Gastrocnemius medialis (tissue), 4 donors: Measurements from ENCODE around the gene KIF26B. TPM values are rescaled to one million over a fixed set of nuclear protein-coding genes. Genes with fewer than 3 reads are reported as not detected.

Experiments used
- ATAC-seq, 2 donors: fragments of 150-250 bp; one replicate each; pipeline ENCODE4 v1.9.1; 2016
- DNase-seq, 2 donors: peaks; one replicate each; pipeline ENCODE4 v3.0.0-alpha.2; 2019
- H3K27ac ChIP-seq, 4 donors: fragments of 200-600 bp; sonication (generic); 1 replicate in 1 of 4; 2 replicates in 3 of 4; pipeline ENCODE4 v1.5.1; 2016 to 2018; ENCODE audit warnings: mild to moderate bottlenecking in 2 of 4, moderate library complexity in 1 of 4
- H3K27me3 ChIP-seq, 3 donors: fragments of 200-600 bp; sonication (generic) in 2 of 3; 1 replicate in 1 of 3; 2 replicates in 2 of 3; pipeline versions ENCODE4 v1.5.1 to v1.6.0; 2016 to 2019; ENCODE audit warnings: mild to moderate bottlenecking in 1 of 3, moderate library complexity in 1 of 3
- H3K36me3 ChIP-seq, 2 donors: fragments of 200-600 bp; sonication (generic) in 1 of 2; one replicate each; pipeline ENCODE4 v1.5.1; 2017 to 2018
- H3K4me1 ChIP-seq, 2 donors: fragments of 200-600 bp; sonication (generic) in 1 of 2; one replicate each; pipeline ENCODE4 v1.5.1; 2016 to 2017; ENCODE audit warnings: mild to moderate bottlenecking in 2 of 2
- H3K4me3 ChIP-seq, 4 donors: fragments of 200-600 bp; sonication (generic) in 3 of 4; 1 replicate in 1 of 4; 2 replicates in 3 of 4; pipeline ENCODE4 v1.5.1; 2016 to 2019; ENCODE audit warnings: mild to moderate bottlenecking in 2 of 4
- H3K9me3 ChIP-seq, 3 donors: fragments of 200-600 bp; sonication (generic) in 2 of 3; 1 replicate in 1 of 3; 2 replicates in 2 of 3; pipeline ENCODE4 v1.5.1; 2016 to 2019
- CTCF ChIP-seq, 5 experiments: fragments of 450-650 bp in 3 of 5; fragments of 200-600 bp in 2 of 5; sonication (generic) in 2 of 5; IDR thresholded peaks in 4 of 5; conservative IDR thresholded peaks in 1 of 5; 1 replicate in 4 of 5; 2 replicates in 1 of 5; pipeline ENCODE4 v1.5.1; 2016 to 2019; ENCODE audit warnings: antibody characterized with exemption in 5 of 5, mild to moderate bottlenecking in 3 of 5, moderate library complexity in 3 of 5
- POLR2A ChIP-seq, 2 donors: fragments of 450-650 bp; IDR thresholded peaks; one replicate each; pipeline ENCODE4 v1.6.1; 2017; ENCODE audit warnings: antibody characterized with exemption in 2 of 2, mild to moderate bottlenecking in 2 of 2, moderate library complexity in 2 of 2
- in situ Hi-C, 4 donors: fragments of 200-750 bp; cut with MboI; loops; one replicate each; pipeline versions ENCODE4 v1.15.0 to v1.8.0; 2017; ENCODE audit warnings: low sequenced_read_pairs in 4 of 4
- intact Hi-C: fragments of 100-400 bp; cut with DNase I; formaldehyde crosslinking; loops from one replicate; pipeline ENCODE4 v1.15.1; 2023; ENCODE audit warnings: low total_unique reads
- total RNA-seq, 4 donors: library from RNA; depleted of rRNA; stranded (reverse); fragments of >200 nt; gene quantifications; one replicate each; pipeline versions ENCODE4 v1.1.0 to v1.2.3, GENCODE V29; 2016

The KIF26B gene
- total RNA-seq, 4 donors from 2014 or later = 0.02 to 0.20 (median 0.10) TPM; not detected in 1

- H3K4me3 ChIP-seq = no peak overlapping the region
- DNase-seq (no peak), ATAC-seq (no peak)
- in situ Hi-C loops = no loop called here
- intact Hi-C loops = no loop called here
- no peaks in the 10 kb centered on the region for H3K9me3 ChIP-seq
- H3K27ac ChIP-seq = no peak overlapping the region
- H3K36me3 ChIP-seq = no peaks in the 10 kb centered on the region
- H3K4me1 ChIP-seq = no peaks in the 10 kb centered on the region
- no peaks in the 10 kb centered on the region for H3K27me3 ChIP-seq
- TF ChIP-seq POLR2A (IDR thresholded peaks at IDR 0.05) (no peak), CTCF (IDR thresholded peaks at IDR 0.05 in 4 of 5, conservative IDR thresholded peaks at IDR 0.05 in 1 of 5) (no peak)
Observed at GRCh38 chr1:245591346-245592188, 436.8 kb downstream of the KIF26B start.

- in situ Hi-C loops = no loop called here
Observed at GRCh38 chr1:245592189-245592460, 437.3 kb downstream of the KIF26B start.

GRCh38 chr1:245598524-245599305, 443.9 kb downstream of the KIF26B start:
- ATAC-seq = no peak
- H3K27ac ChIP-seq = no peak overlapping the region
- intact Hi-C loops = no loop called here

More at GRCh38 chr1:245592189-245592460, 437.3 kb downstream of the KIF26B start:
- no peak overlapping the region for H3K27ac ChIP-seq
- H3K36me3 ChIP-seq = no peaks in the 10 kb centered on the region
- H3K27me3 ChIP-seq = no peaks in the 10 kb centered on the region
- intact Hi-C loops = no loop called here
- TF ChIP-seq CTCF (IDR thresholded peaks at IDR 0.05 in 4 of 5, conservative IDR thresholded peaks at IDR 0.05 in 1 of 5) (no peak), POLR2A (IDR thresholded peaks at IDR 0.05) (no peak)
- ATAC-seq (no peak), DNase-seq (no peak)
- H3K9me3 ChIP-seq = no peaks in the 10 kb centered on the region
- H3K4me1 ChIP-seq = no peaks in the 10 kb centered on the region
- no peak overlapping the region for H3K4me3 ChIP-seq

DNA sequence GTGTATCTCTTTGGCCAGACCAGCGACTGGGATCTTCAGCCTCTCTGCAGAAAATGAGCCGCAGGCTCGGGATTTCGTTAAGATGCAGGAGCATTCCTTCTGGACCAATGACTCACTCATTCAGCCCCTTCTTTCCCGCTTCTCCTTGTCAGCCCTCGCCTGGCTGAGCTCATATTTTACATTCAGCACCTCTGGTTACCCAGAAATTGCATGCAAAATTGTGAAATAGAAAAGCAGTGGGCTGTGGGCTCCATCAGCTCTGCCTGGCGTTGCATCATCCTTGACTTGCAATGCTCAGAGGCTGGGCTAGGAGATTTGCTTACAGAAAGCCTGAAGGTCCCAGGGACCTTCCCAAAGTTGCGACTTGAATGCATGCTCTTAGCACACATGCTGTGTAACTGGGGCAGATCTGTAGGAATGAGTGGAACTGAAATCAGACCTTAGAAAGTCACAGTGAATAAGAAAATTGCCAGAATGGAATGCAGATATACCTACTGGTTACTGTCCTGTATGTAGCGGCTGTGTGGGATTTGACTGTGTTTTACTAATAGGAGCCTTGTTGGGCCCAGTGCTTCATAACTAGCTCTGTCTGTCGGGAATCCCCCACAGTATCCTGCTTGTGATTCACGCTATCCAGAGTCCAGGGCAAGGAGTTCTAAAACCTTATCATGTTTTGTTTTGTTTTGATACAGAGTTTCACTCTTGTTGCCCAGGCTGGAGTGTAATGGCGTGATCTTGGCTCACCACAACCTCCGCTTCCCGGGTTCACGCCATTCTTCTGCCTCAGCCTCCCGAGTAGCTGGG, 444.8 kb downstream of the KIF26B start:
- intact Hi-C loops (no loop called here), in situ Hi-C loops (no loop called here)
- Histone ChIP-seq H3K27ac (no peak overlapping the region), H3K36me3 (no peaks in the 10 kb centered on the region), H3K4me3 (no peak overlapping the region), H3K4me1 (no peaks in the 10 kb centered on the region), H3K27me3 (no peaks in the 10 kb centered on the region), H3K9me3 (no peaks in the 10 kb centered on the region)
- TF ChIP-seq POLR2A (IDR thresholded peaks at IDR 0.05) = no peak
- TF ChIP-seq CTCF (IDR thresholded peaks at IDR 0.05 in 4 of 5, conservative IDR thresholded peaks at IDR 0.05 in 1 of 5) = no peak
- ATAC-seq = peak; percentile 27 to 50
- DNase-seq = peak; percentile 8 to 16

More at GRCh38 chr1:245598524-245599305, 443.9 kb downstream of the KIF26B start:
- Histone ChIP-seq H3K9me3 (no peaks in the 10 kb centered on the region), H3K4me1 (no peaks in the 10 kb centered on the region), H3K27me3 (no peaks in the 10 kb centered on the region), H3K4me3 (no peak overlapping the region), H3K36me3 (no peaks in the 10 kb centered on the region)
- in situ Hi-C loops = no loop called here
- TF ChIP-seq POLR2A (IDR thresholded peaks at IDR 0.05) (no peak), CTCF (IDR thresholded peaks at IDR 0.05 in 4 of 5, conservative IDR thresholded peaks at IDR 0.05 in 1 of 5) (no peak)
- DNase-seq = no peak
